Suprapubic skin (tissue), 4 donors: Measurements from ENCODE around the gene PFKM.

Source experiments
- EP300 ChIP-seq: sonication (generic); formaldehyde crosslinking; IDR thresholded peaks from one replicate; pipeline ENCODE4 v1.6.1; 2017; ENCODE audit warnings: antibody characterized with exemption
- POLR2AphosphoS5 ChIP-seq, 3 donors: sonication (generic); formaldehyde crosslinking; IDR thresholded peaks; one replicate each; pipeline ENCODE4 v1.6.1; 2017; ENCODE audit warnings: antibody characterized with exemption in 3 of 3
- TF ChIP-seq, protein P1 (sequence below), 2 donors: fragments of 200-600 bp in 1 of 2; fragments of 450-650 bp in 1 of 2; sonication (generic) in 1 of 2; IDR thresholded peaks; one replicate each; pipeline ENCODE4 v1.5.1; 2016 to 2019; ENCODE audit warnings: antibody characterized with exemption in 2 of 2, mild to moderate bottlenecking in 1 of 2, moderate library complexity in 1 of 2

DNA sequence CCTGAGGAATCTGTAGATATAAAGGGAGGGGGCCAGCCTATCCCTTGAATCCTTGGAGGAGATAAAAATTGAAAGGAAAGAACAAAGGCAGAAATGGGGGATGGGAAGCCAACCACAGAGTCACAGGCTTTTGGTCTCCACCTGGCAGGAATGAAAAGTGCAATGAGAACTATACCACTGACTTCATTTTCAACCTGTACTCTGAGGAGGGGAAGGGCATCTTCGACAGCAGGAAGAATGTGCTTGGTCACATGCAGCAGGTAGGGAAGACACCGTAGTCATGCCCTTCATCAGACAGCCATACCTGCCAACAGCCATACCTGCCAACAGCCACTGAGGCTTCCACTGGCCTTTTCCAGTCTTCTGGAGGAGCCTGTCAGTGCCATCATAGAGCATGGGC, 24.7 kb downstream of the PFKM start:
- TF ChIP-seq, protein P1, sequence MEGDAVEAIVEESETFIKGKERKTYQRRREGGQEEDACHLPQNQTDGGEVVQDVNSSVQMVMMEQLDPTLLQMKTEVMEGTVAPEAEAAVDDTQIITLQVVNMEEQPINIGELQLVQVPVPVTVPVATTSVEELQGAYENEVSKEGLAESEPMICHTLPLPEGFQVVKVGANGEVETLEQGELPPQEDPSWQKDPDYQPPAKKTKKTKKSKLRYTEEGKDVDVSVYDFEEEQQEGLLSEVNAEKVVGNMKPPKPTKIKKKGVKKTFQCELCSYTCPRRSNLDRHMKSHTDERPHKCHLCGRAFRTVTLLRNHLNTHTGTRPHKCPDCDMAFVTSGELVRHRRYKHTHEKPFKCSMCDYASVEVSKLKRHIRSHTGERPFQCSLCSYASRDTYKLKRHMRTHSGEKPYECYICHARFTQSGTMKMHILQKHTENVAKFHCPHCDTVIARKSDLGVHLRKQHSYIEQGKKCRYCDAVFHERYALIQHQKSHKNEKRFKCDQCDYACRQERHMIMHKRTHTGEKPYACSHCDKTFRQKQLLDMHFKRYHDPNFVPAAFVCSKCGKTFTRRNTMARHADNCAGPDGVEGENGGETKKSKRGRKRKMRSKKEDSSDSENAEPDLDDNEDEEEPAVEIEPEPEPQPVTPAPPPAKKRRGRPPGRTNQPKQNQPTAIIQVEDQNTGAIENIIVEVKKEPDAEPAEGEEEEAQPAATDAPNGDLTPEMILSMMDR (IDR thresholded peaks at IDR 0.05), result no peak
- TF ChIP-seq EP300 (no peak), POLR2AphosphoS5 (IDR thresholded peaks at IDR 0.05) (no peak)
